GM18520 (cell line): ENCODE results near the gene PMVK.
A peak's percentile ranks its signal among the peaks of the same experiment; 100 is the strongest.

Experiments used
- ATAC-seq: cut with Tn5 transposase; IDR thresholded peaks from one replicate; pipeline ENCODE4 v1.9.1; 2021; ENCODE audit not compliant: unreplicated experiment

Gene PMVK

GRCh38 chr1:154951901-154952657, 15.6 kb upstream of the PMVK start:
- no peak for ATAC-seq

GRCh38 chr1:154948079-154948478, 11.6 kb upstream of the PMVK start:
- no peak for ATAC-seq

GRCh38 chr1:154945962-154946850, 9.7 kb upstream of the PMVK start:
- ATAC-seq: no peak

GRCh38 chr1:154945160-154945961, 8.8 kb upstream of the PMVK start:
- no peak for ATAC-seq

GRCh38 chr1:154944401-154945159, 8.1 kb upstream of the PMVK start:
- ATAC-seq: no peak

- no peak for ATAC-seq
These were observed 7.3 kb upstream of the PMVK start for GRCh38 chr1:154943649-154944400.

GRCh38 chr1:154941333-154942013, 5.0 kb upstream of the PMVK start:
- ATAC-seq: no peak

- ATAC-seq: no peak
These were observed 4.2 kb upstream of the PMVK start for GRCh38 chr1:154940651-154941194.

GRCh38 chr1:154940213-154940560, 3.7 kb upstream of the PMVK start:
- no peak for ATAC-seq

- ATAC-seq: no peak
These were observed 2.3 kb upstream of the PMVK start for GRCh38 chr1:154938604-154939399.

- no peak for ATAC-seq
These were observed 1.5 kb upstream of the PMVK start for GRCh38 chr1:154937988-154938386.

GRCh38 chr1:154937085-154937987, 817 bp upstream of the PMVK start:
- peak; percentile 37 for ATAC-seq

- no peak for ATAC-seq
These were observed 567 bp downstream of the PMVK start for GRCh38 chr1:154935749-154936554.

- ATAC-seq: no peak
These were observed 2.1 kb downstream of the PMVK start for GRCh38 chr1:154934358-154934948.

GRCh38 chr1:154931940-154932487, 4.5 kb downstream of the PMVK start:
- no peak for ATAC-seq

- no peak for ATAC-seq
These were observed 10.3 kb downstream of the PMVK start for GRCh38 chr1:154926201-154926600.
